ENCODE data around the gene AKAP6.

GRCh38 chr14:32602699-32603098 is 273.6 kb downstream of the AKAP6 start:
- TF ChIP-seq CTCF (conservative IDR thresholded peaks at IDR 0.05) (no peak), ZFX (IDR thresholded peaks at IDR 0.05) (no peak)
